ENCODE results near the gene CELSR1. TPM values are rescaled to one million over a fixed set of nuclear protein-coding genes. Genes with fewer than 3 reads are reported as not detected.
"Not testable (repeated sequence)": the region's sequence is repeated elsewhere in the genome, so short reads cannot be mapped to it uniquely, and the experiment has no call there.

The CELSR1 gene
- total and polyA plus RNA-seq, 7 donors, result 0.09 to 0.39 (median 0.18) TPM

GRCh38 chr22:46399251-46400024 lies 138.0 kb downstream of the CELSR1 start:
- Histone ChIP-seq H3K27ac (no peak overlapping the region), H3K9me3 (no peaks in the 10 kb centered on the region), H3K4me3 (no peak overlapping the region), H3K4me1 (no peaks in the 10 kb centered on the region), H3K27me3 (ENCODE audit: insufficient read depth in 3 of 3, low read length in 2 of 3) (no peaks in the 10 kb centered on the region), H3K36me3 (ENCODE audit: insufficient read depth in 1 of 2, low read depth in 1 of 2) (no peaks in the 10 kb centered on the region)
- ATAC-seq (no peak), DNase-seq (no peak)
- TF ChIP-seq, protein P1, sequence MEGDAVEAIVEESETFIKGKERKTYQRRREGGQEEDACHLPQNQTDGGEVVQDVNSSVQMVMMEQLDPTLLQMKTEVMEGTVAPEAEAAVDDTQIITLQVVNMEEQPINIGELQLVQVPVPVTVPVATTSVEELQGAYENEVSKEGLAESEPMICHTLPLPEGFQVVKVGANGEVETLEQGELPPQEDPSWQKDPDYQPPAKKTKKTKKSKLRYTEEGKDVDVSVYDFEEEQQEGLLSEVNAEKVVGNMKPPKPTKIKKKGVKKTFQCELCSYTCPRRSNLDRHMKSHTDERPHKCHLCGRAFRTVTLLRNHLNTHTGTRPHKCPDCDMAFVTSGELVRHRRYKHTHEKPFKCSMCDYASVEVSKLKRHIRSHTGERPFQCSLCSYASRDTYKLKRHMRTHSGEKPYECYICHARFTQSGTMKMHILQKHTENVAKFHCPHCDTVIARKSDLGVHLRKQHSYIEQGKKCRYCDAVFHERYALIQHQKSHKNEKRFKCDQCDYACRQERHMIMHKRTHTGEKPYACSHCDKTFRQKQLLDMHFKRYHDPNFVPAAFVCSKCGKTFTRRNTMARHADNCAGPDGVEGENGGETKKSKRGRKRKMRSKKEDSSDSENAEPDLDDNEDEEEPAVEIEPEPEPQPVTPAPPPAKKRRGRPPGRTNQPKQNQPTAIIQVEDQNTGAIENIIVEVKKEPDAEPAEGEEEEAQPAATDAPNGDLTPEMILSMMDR (IDR thresholded peaks at IDR 0.05), result no peak
- intact Hi-C loops (cut with DNase I), result no loop called here
- WGBS, 3 donors, result 81 to 87% (median 84%) methylated on average over 16 of the region's 16 CpGs

DNA sequence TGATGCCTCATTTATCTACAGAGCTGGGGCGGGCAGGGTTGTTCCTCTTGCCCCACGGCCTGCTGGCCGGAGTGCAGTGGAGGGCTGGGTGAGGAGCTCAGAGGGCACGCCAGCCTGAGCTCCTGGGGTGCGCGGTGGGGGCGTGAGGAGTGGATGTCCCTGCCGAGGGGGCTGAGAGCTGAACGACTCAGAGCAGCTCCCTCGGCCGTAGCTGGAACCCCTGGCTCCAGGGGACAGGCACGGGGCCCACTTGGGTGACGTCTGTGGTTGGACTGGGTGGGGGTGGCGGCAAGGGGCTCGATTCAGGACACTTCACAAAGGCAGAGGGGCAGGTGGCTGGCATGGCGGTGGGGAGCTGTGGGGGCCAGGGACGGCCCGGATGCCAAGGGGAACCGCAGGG lies 139.5 kb downstream of the CELSR1 start:
- H3K27ac ChIP-seq, result no peak overlapping the region
- intact Hi-C loops (cut with DNase I), result no loop called here
- no peaks in the 10 kb centered on the region for H3K27me3 ChIP-seq (ENCODE audit: insufficient read depth in 3 of 3, low read length in 2 of 3)
- no peaks in the 10 kb centered on the region for H3K36me3 ChIP-seq (ENCODE audit: insufficient read depth in 1 of 2, low read depth in 1 of 2)
- no peak for ATAC-seq
- TF ChIP-seq, protein P1 (IDR thresholded peaks at IDR 0.05), result no peak
- H3K4me3 ChIP-seq, result no peak overlapping the region
- no peaks in the 10 kb centered on the region for H3K9me3 ChIP-seq
- DNase-seq, result no peak
- no peaks in the 10 kb centered on the region for H3K4me1 ChIP-seq
- 80 to 85% (median 81%) methylated on average over 19 of the region's 19 CpGs for WGBS, 3 donors

DNA sequence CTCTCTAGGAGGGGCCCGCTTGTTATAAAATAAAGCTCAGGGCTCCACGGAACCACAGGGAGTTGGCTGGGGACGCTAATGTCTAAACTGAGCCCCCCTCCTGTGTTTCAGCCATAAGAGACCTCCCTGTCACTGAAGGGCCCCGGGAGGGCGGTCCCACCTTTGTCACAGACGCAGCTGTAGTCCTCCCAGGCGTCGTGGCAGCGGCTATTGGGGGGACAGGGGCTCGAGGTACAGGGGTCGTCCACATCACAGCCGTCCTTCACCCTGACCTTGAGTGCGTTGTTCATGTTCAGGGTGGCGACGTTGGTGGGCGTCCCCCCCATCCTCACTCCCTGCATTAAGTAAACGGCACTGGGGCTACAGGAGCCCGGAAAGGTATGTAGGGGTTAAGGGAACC lies 139.9 kb downstream of the CELSR1 start:
- Histone ChIP-seq H3K4me1 (no peaks in the 10 kb centered on the region), H3K27ac (no peak overlapping the region), H3K4me3 (no peak overlapping the region), H3K36me3 (ENCODE audit: insufficient read depth in 1 of 2, low read depth in 1 of 2) (no peaks in the 10 kb centered on the region), H3K27me3 (ENCODE audit: insufficient read depth in 3 of 3, low read length in 2 of 3) (no peaks in the 10 kb centered on the region), H3K9me3 (no peaks in the 10 kb centered on the region)
- TF ChIP-seq, protein P1 (IDR thresholded peaks at IDR 0.05), result no peak
- no peak for ATAC-seq
- intact Hi-C loops (cut with DNase I), result no loop called here
- 81 to 84% (median 82%) methylated on average over 18 of the region's 18 CpGs for WGBS, 3 donors
- DNase-seq, result no peak

- H3K4me3 ChIP-seq; H3K27ac ChIP-seq; H3K27me3 ChIP-seq (ENCODE audit: insufficient read depth in 3 of 3, low read length in 2 of 3); ATAC-seq; H3K36me3 ChIP-seq (ENCODE audit: insufficient read depth in 1 of 2, low read depth in 1 of 2); H3K9me3 ChIP-seq; intact Hi-C loops (cut with DNase I); DNase-seq; H3K4me1 ChIP-seq: not testable (repeated sequence)
- WGBS, 3 donors, result 75 to 88% (median 81%) methylated on average over 5 of the region's 5 CpGs
These were observed 140.4 kb downstream of the CELSR1 start for GRCh38 chr22:46397049-46397448.

DNA sequence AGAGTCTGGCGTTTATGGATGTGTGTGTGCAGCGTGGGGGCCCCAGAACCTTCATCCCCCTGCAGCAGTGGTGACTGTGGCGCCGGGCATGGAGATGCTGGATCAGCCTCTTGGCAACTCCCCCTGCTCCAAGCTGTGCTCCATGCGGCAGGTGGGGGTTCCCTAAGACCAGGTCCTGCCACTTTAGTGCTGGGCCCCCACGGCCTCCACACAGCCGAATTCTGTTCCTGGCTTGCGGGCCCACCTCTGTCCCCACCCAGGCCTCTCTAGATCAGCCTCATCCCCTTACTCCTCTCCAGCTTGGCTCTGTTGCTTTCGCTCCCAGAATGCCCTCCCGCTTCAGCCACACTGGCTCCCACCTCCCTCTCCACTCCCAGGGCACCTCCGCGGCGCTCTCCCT lies 142.3 kb downstream of the CELSR1 start:
- DNase-seq (no peak), ATAC-seq (no peak)
- intact Hi-C loops (cut with DNase I), result no loop called here
- Histone ChIP-seq H3K36me3 (ENCODE audit: insufficient read depth in 1 of 2, low read depth in 1 of 2) (no peaks in the 10 kb centered on the region), H3K27ac (no peak overlapping the region), H3K27me3 (ENCODE audit: insufficient read depth in 3 of 3, low read length in 2 of 3) (no peaks in the 10 kb centered on the region), H3K4me3 (no peak overlapping the region), H3K9me3 (no peaks in the 10 kb centered on the region), H3K4me1 (no peaks in the 10 kb centered on the region)
- TF ChIP-seq, protein P1 (IDR thresholded peaks at IDR 0.05), result no peak
- WGBS, 3 donors, result 87 to 91% (median 90%) methylated on average over 13 of the region's 13 CpGs
